AG04450 (cell line): ENCODE measurements around the gene MDM2. TPM values are rescaled to one million over a fixed set of nuclear protein-coding genes. Genes with fewer than 3 reads are reported as not detected.

Experiments used
- CTCF ChIA-PET: fragments of 300-600, 350-600 bp; formaldehyde crosslinking; extraction: SDS; loops from one replicate; lab custom pipeline; 2022; ENCODE audit warnings: antibody characterized with exemption, inconsistent platforms; lab: Charles Lee
- POLR2A ChIA-PET: fragments of 350-600 bp; formaldehyde crosslinking; extraction: SDS; loops from one replicate; lab custom pipeline; 2021; ENCODE audit warnings: antibody characterized with exemption, inconsistent platforms; lab: Yijun Ruan, JAX
- DNase-seq: peaks from one replicate; pipeline ENCODE4 v3.0.0-alpha.2; 2011; ENCODE audit warnings: low read depth, low spot score
- H3K27ac ChIP-seq: one replicate; pipeline ENCODE4 v1.5.1; 2012; ENCODE audit warnings: low read depth, low read length, control low read depth
- H3K27me3 ChIP-seq: one replicate; pipeline ENCODE4 v1.6.0; 2012; ENCODE audit warnings: low read length; ENCODE audit not compliant: control insufficient read depth, insufficient read depth
- H3K4me3 ChIP-seq: 2 replicates; pipeline ENCODE4 v1.5.1; 2011; ENCODE audit warnings: mild to moderate bottlenecking, low read depth, low read length, control low read depth
- H3K9me3 ChIP-seq: 2 replicates; pipeline ENCODE4 v1.5.1; 2012; ENCODE audit warnings: low read length; ENCODE audit not compliant: control insufficient read depth, insufficient read depth
- CTCF ChIP-seq: IDR thresholded peaks from 2 replicates; pipeline ENCODE4 v1.5.1; 2011; ENCODE audit warnings: low read depth, low read length, control low read depth, inconsistent platforms
- polyA plus RNA-seq: library from polyadenylated mRNA; depleted of rRNA; stranded (reverse); fragments of >200 nt; gene quantifications from 2 replicates; pipeline ENCODE4 v1.2.3, GENCODE V29; 2011

MDM2 gene
- polyA plus RNA-seq, 1 experiment = 82.2 TPM

GRCh38 chr12:68873316-68873715, 65.3 kb downstream of the MDM2 start:
- no peak overlapping the region for H3K27ac ChIP-seq
- CTCF ChIA-PET = interaction anchor here (0.7 to 6.9 kb wide), 3 partner anchors 14 to 197 kb away, joined by 4 to 48 read pairs (median 5); no protein-coding TSS in a partner anchor
- no peaks in the 10 kb centered on the region for H3K9me3 ChIP-seq
- POLR2A ChIA-PET = interaction anchor here (0.7 kb wide), 1 partner anchor 12 kb away, joined by 7 read pairs; no protein-coding TSS in a partner anchor
- no peaks in the 10 kb centered on the region for H3K27me3 ChIP-seq
- H3K4me3 ChIP-seq = no peak overlapping the region
- no peak for TF ChIP-seq CTCF
- no peak for DNase-seq

- POLR2A ChIA-PET = no interaction called here
- H3K4me3 ChIP-seq = no peak overlapping the region
- DNase-seq = no peak
- CTCF ChIA-PET = interaction anchor here (0.9 to 1.7 kb wide), 2 partner anchors 14 to 280 kb away, joined by 3 to 4 read pairs; no protein-coding TSS in a partner anchor
- no peaks in the 10 kb centered on the region for H3K9me3 ChIP-seq
- H3K27me3 ChIP-seq = no peaks in the 10 kb centered on the region
- no peak overlapping the region for H3K27ac ChIP-seq
- no peak for TF ChIP-seq CTCF
Observed at GRCh38 chr12:68876461-68876860, 68.5 kb downstream of the MDM2 start.

- Histone ChIP-seq H3K27ac (no peak overlapping the region), H3K27me3 (no peaks in the 10 kb centered on the region), H3K4me3 (no peak overlapping the region), H3K9me3 (no peaks in the 10 kb centered on the region)
- CTCF ChIA-PET = interaction anchor here (0.9 to 1.7 kb wide), 3 partner anchors 11 to 279 kb away, joined by 3 to 5 read pairs (median 4); no protein-coding TSS in a partner anchor
- POLR2A ChIA-PET = no interaction called here
- DNase-seq = no peak
- TF ChIP-seq CTCF = no peak
Observed at GRCh38 chr12:68877583-68877982, 69.6 kb downstream of the MDM2 start.

- no peak for TF ChIP-seq CTCF
Observed at GRCh38 chr12:68878283-68878682, 70.3 kb downstream of the MDM2 start.

GRCh38 chr12:68878846-68879245, 70.9 kb downstream of the MDM2 start:
- no peak for TF ChIP-seq CTCF
- Histone ChIP-seq H3K9me3 (no peaks in the 10 kb centered on the region), H3K4me3 (no peak overlapping the region), H3K27me3 (no peaks in the 10 kb centered on the region), H3K27ac (no peak overlapping the region)
- no peak for DNase-seq
- ChIA-PET CTCF (no interaction called here), POLR2A (no interaction called here)

More at GRCh38 chr12:68878283-68878682, 70.3 kb downstream of the MDM2 start:
- DNase-seq = no peak
- Histone ChIP-seq H3K27ac (no peak overlapping the region), H3K27me3 (no peaks in the 10 kb centered on the region), H3K9me3 (no peaks in the 10 kb centered on the region), H3K4me3 (no peak overlapping the region)
- CTCF ChIA-PET = no interaction called here
- POLR2A ChIA-PET = no interaction called here
